GM23338 (cell line): ENCODE results near the gene WNT7A. TPM values are rescaled to one million over a fixed set of nuclear protein-coding genes. Genes with fewer than 3 reads are reported as not detected.

Experiments used
- ATAC-seq: fragments of 200-7000 bp; cut with Tn5 transposase; 3 replicates; pipeline ENCODE4 v1.9.1; 2020
- DNase-seq: peaks from one replicate; pipeline ENCODE4 v3.0.0-alpha.2; 2015; ENCODE audit warnings: low spot score
- H2AFZ ChIP-seq: fragments of 200-600 bp; sonication (generic); 2 replicates; pipeline ENCODE4 v1.8.0; 2016; ENCODE audit warnings: antibody characterized with exemption, mild to moderate bottlenecking, moderate library complexity
- H3F3A ChIP-seq: fragments of 200-600 bp; sonication (generic); replicated peaks from 2 replicates; pipeline ENCODE4 v1.8.0; 2017; ENCODE audit warnings: antibody characterized with exemption, mixed run types, low read depth
- H3K27ac ChIP-seq: fragments of 200-600 bp; sonication (generic); 2 replicates; pipeline ENCODE4 v1.6.1; 2016; ENCODE audit warnings: low read depth
- H3K27me3 ChIP-seq: fragments of 200-600 bp; sonication (generic); 2 replicates; pipeline ENCODE4 v1.8.0; 2016; ENCODE audit warnings: mild to moderate bottlenecking, mixed run types, moderate library complexity; ENCODE audit not compliant: insufficient read depth
- H3K36me3 ChIP-seq: fragments of 200-600 bp; sonication (generic); 2 replicates; pipeline ENCODE4 v1.8.0; 2016; ENCODE audit warnings: mild to moderate bottlenecking; ENCODE audit not compliant: insufficient read depth
- H3K4me1 ChIP-seq: fragments of 200-600 bp; sonication (generic); 2 replicates; pipeline ENCODE4 v1.8.0; 2016; ENCODE audit warnings: mild to moderate bottlenecking, moderate library complexity; ENCODE audit not compliant: insufficient read depth
- H3K4me2 ChIP-seq: fragments of 200-600 bp; sonication (generic); 2 replicates; pipeline ENCODE4 v1.7.1; 2017; ENCODE audit warnings: mixed run types
- H3K4me3 ChIP-seq: fragments of 200-600 bp; sonication (generic); 2 replicates; pipeline ENCODE4 v1.6.1; 2016; ENCODE audit warnings: mixed run types
- H3K79me2 ChIP-seq: fragments of 200-600 bp; sonication (generic); replicated peaks from 2 replicates; pipeline ENCODE4 v1.8.0; 2017; ENCODE audit warnings: mild to moderate bottlenecking; ENCODE audit not compliant: insufficient read depth
- H3K9me2 ChIP-seq: fragments of 200-600 bp; sonication (generic); 2 replicates; pipeline ENCODE4 v1.8.0; 2017; ENCODE audit not compliant: insufficient read depth
- H4K20me1 ChIP-seq: fragments of 200-600 bp; sonication (generic); replicated peaks from 2 replicates; pipeline ENCODE4 v1.8.0; 2017; ENCODE audit warnings: mild to moderate bottlenecking; ENCODE audit not compliant: insufficient read depth
- H3K27ac Mint-ChIP-seq: 2 replicates; pipeline ENCODE4 v1.8.0; 2020; ENCODE audit warnings: inconsistent platforms, mild to moderate bottlenecking, moderate library complexity, mixed read lengths
- H3K27me3 Mint-ChIP-seq: 3 replicates; pipeline ENCODE4 v1.8.0; 2022; ENCODE audit warnings: low read depth, mild to moderate bottlenecking, moderate library complexity, mixed read lengths, inconsistent platforms; ENCODE audit not compliant: insufficient read depth, poor library complexity
- H3K36me3 Mint-ChIP-seq: 3 replicates; pipeline ENCODE4 v1.8.0; 2021; ENCODE audit warnings: low read depth, mild to moderate bottlenecking, inconsistent platforms, moderate library complexity, mixed read lengths
- H3K4me1 Mint-ChIP-seq: 3 replicates; pipeline ENCODE4 v1.8.0; 2020; ENCODE audit warnings: mild to moderate bottlenecking, inconsistent platforms, mixed read lengths
- H3K4me3 Mint-ChIP-seq: 3 replicates; pipeline ENCODE4 v1.8.0; 2021; ENCODE audit warnings: moderate library complexity, mild to moderate bottlenecking, inconsistent platforms, mixed read lengths
- H3K9me3 Mint-ChIP-seq: 3 replicates; pipeline ENCODE4 v1.8.0; 2020; ENCODE audit warnings: moderate library complexity, mild to moderate bottlenecking, inconsistent platforms, mixed read lengths
- CTCF ChIP-seq, 2 experiments: fragments of 200-600 bp in 1 of 2; sonication (generic) in 1 of 2; conservative IDR thresholded peaks; 2 replicates each; pipeline versions ENCODE4 v1.5.1 to v1.6.1; 2016 to 2017; ENCODE audit warnings: antibody characterized with exemption in 2 of 2, low read depth in 2 of 2, mild to moderate bottlenecking in 2 of 2, moderate library complexity in 1 of 2
- EZH2phosphoT487 ChIP-seq: fragments of 200-600 bp; sonication (generic); IDR thresholded peaks from one replicate; pipeline ENCODE4 v1.8.1; 2018; ENCODE audit warnings: antibody characterized with exemption; ENCODE audit not compliant: unreplicated experiment
- JUNB ChIP-seq: IDR thresholded peaks from one replicate; pipeline ENCODE4 v1.6.1; 2016; ENCODE audit warnings: antibody characterized with exemption; ENCODE audit not compliant: unreplicated experiment
- POLR2AphosphoS5 ChIP-seq: IDR thresholded peaks from 2 replicates; pipeline ENCODE4 v1.6.1; 2016; ENCODE audit warnings: antibody characterized with exemption, low read depth
- REST ChIP-seq: IDR thresholded peaks from one replicate; pipeline ENCODE4 v1.6.1; 2018; ENCODE audit warnings: antibody characterized with exemption; ENCODE audit not compliant: unreplicated experiment
- STAT1 ChIP-seq: IDR thresholded peaks from one replicate; pipeline ENCODE4 v1.6.1; 2016; ENCODE audit warnings: antibody characterized with exemption; ENCODE audit not compliant: unreplicated experiment
- ZNF114 ChIP-seq: fragments of 250-450 bp; sonication (Bioruptor Pico); IDR thresholded peaks from 2 replicates; pipeline ENCODE4 v1.5.0; 2020; ENCODE audit warnings: mild to moderate bottlenecking, moderate library complexity
- ZNF331 ChIP-seq: fragments of 250-450 bp; sonication (Bioruptor Pico); IDR thresholded peaks from 2 replicates; pipeline ENCODE4 v1.5.0; 2020; ENCODE audit warnings: low read depth, mild to moderate bottlenecking, moderate library complexity
- polyA plus RNA-seq: library from polyadenylated mRNA; unstranded; fragments of >200 nt; fragmentation: Nextera tagmentation; extraction: Ambion mirVana; gene quantifications from 2 replicates; pipeline ENCODE4 v1.2.1, GENCODE V29; 2016
- total RNA-seq: library from RNA; depleted of rRNA; stranded (reverse); fragments of >200 nt; shearing (Covaris generic); gene quantifications from 2 replicates; pipeline ENCODE4 v1.2.3, GENCODE V29; 2014

WNT7A gene
- total and polyA plus RNA-seq, 2 experiments from 2014 or later: not detected

- TF ChIP-seq EZH2phosphoT487: no peak
- TF ChIP-seq JUNB: no peak
- no peak for TF ChIP-seq ZNF331 (CRISPR knock-in tag)
- no peak for TF ChIP-seq ZNF114 (CRISPR knock-in tag)
- no peak for TF ChIP-seq CTCF (conservative IDR thresholded peaks at IDR 0.05; ENCODE audit: low read depth in 2 of 2)
- TF ChIP-seq STAT1: no peak
- no peak for TF ChIP-seq REST
Observed at GRCh38 chr3:13791198-13792050, 88.4 kb downstream of the WNT7A start (continued).

- no peak overlapping the region for H3K4me3 ChIP-seq
- Mint-ChIP-seq H3K36me3 (no peaks in the 10 kb centered on the region), H3K9me3 (no peaks in the 10 kb centered on the region), H3K4me1 (peaks cover 18% of the 10 kb centered on the region), H3K27ac (no peak overlapping the region), H3K4me3 (no peak overlapping the region), H3K27me3 (peaks cover 11% of the 10 kb centered on the region)
- no peaks in the 10 kb centered on the region for H3K79me2 ChIP-seq
- ATAC-seq: no peak
- H3K4me1 ChIP-seq: peaks cover 3% of the 10 kb centered on the region; the same call in 1 of the 2 replicates
- H4K20me1 ChIP-seq: no peaks in the 10 kb centered on the region
- no peak overlapping the region for H2AFZ ChIP-seq
- H3K9me2 ChIP-seq: no peaks in the 10 kb centered on the region
- DNase-seq: no peak
- no peak overlapping the region for H3K4me2 ChIP-seq
- H3K36me3 ChIP-seq: no peaks in the 10 kb centered on the region
- no peaks in the 10 kb centered on the region for H3K27me3 ChIP-seq
- no peak overlapping the region for H3K27ac ChIP-seq
- no peaks in the 10 kb centered on the region for H3F3A ChIP-seq
- TF ChIP-seq POLR2AphosphoS5: no peak
- TF ChIP-seq CTCF (conservative IDR thresholded peaks at IDR 0.05; ENCODE audit: low read depth in 2 of 2): no peak
Observed at GRCh38 chr3:13790376-13791197, 89.3 kb downstream of the WNT7A start.
